HG03378 (cell line): ENCODE data around the gene SNED1.

Experiments used
- ATAC-seq: cut with Tn5 transposase; IDR thresholded peaks from one replicate; pipeline ENCODE4 v1.9.1; 2021; ENCODE audit warnings: mild to moderate bottlenecking, moderate library complexity; ENCODE audit not compliant: unreplicated experiment

The SNED1 gene

DNA sequence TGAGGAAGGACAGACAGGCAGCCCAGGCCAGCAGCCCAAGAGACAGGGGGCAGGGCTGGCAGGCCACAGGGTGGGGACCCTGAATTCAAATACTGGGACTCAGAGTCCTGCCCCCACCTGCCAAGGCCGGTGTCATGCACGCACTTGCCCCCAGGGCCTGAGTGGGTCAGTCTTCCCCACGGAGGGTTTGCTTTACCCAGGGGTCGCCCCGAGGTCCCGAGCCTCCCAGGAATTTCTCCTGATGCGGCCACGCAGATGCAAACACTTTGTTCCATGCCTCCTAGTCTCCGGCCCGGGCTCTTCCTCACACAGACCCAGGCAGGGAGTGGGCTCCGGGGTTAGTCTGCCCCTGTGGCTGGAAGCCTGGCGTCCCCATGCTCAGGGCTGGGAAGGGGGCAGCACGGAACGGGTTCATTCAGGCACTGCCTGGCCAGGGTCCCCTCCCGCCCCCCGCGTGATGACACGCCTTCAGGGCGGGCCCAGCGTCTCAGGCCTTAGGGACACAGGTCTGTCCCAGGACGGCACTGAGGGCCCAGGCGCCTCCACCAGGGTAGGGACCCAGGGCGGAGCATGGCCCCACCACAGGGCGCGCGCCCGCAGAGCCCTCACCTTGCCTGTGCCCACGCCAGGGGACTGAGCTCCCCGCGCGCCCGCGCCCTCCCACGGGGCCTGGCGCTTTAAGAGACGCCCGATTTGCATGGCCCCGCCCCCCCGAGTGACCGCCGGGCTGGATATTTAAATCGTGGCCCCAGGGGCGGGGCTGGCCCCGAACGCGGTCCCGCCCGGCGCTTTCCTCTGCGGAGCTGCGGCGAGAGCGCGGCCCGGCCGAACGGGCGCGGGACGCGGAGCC is at the start of gene SNED1:
TSS of gene SNED1 (plus strand) at position 763 of the 850 bp plus-strand sequence. CDS start 220 bp downstream, outside the sequence.
- no peak for ATAC-seq

DNA sequence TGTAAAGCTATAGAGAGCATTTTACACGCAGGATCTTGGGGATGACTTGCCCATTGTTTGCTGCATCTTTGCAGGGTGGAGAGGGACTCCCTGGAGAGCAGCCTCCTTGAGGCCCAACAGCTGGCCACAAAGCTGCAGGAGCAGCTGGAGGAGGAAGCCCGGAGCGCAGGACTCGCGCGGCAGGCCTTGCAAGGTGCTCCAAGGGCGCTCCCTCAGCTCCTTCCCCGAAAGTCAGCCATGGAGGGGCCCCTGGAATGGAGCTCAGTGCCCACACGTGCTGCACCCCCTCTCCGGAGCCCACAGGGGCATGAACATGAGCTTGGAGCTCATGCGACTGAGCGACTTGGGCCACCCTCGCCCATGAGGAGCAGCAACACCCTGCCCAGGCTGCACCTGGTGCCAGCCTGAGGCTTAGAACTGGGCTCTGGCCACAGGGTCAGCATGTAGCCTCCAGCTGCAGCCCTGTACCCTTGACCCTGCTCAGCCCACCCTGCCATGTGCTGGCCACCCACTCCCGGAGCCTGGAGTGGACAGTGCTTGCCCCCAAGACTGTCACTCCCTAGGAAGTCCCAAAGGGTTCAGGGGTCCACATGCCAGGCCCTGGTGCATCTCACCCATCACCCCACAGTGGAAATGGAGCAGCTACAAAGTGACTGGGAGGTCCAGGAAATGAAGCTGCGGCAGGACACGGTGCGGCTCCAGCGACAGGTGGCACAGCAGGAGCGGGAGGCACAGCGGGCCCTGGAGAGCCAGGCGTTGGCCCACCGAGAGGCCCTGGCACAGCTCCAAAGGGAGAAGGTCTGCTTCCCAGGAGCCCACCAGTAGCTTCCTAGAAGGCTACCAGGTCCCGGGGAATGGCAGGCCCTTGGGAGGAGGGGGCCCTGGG is 49.3 kb upstream of the SNED1 start:
- no peak for ATAC-seq

DNA sequence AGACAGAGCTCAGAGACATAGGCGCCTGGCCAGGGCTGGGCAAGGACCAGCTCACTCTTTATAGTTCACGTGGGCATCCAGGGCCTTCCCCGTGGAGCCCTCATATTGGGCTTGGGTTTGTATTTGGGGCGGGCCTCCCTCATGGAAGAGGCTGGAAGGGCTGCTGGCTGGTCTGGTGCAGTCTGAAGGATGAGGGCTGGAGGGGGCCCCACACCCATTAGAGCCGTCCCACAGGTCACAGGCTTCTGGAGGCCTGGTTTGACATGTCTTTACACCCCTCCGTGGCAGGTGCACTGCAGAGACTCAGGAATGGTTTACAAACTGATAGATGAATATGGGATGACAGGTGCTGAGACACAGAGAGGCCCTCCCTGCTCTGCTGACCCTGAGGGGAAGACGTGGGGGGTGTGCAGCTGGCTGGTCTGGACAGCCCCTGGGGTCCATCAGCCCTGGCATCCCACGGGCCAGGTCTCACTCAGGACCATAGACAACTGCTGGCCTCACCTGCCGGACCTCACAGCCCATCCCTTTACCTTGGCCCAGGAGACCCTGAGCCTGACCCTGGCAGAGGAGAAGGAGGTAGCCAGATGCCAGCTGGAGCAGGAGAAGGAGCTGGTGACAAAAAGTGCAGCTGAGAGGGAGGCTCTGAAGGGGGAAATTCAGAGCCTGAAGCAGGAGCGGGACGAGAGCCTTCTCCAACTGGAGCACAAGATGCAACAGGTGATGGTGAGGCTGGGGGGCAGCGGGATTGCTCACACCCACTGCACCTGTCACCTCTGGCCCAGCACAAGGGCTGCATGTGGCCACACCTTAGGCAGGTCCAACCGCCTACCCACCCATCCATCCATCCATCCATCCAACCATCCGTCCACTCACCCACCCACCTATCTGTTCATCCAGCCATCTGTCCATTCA is 48.4 kb upstream of the SNED1 start:
- ATAC-seq = no peak

DNA sequence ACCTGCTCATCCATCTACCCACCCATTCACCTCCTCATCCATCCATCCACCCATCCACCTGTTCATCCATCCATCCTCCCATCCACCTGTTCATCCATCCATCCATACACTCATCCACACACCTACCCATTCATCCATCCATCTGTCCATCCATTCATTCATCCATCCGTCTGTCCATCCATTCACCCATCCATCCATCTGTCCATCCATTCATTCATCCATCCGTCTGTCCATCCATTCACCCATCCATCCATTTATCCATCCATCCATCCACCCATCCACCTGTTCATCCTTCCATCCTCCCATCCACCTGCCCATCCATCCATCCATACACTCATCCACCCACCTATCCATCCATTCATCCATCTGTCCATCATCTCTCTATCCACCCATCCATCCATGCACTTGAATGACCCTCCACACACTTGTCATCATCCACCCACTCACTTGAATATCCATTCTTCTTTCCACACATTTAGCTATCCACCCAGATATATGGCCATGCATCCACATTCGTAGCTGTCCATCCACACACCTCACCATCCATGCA is 47.3 kb upstream of the SNED1 start:
- ATAC-seq = no peak

- no peak for ATAC-seq
Observed at GRCh38 chr2:240952496-240953246, 45.7 kb upstream of the SNED1 start.

DNA sequence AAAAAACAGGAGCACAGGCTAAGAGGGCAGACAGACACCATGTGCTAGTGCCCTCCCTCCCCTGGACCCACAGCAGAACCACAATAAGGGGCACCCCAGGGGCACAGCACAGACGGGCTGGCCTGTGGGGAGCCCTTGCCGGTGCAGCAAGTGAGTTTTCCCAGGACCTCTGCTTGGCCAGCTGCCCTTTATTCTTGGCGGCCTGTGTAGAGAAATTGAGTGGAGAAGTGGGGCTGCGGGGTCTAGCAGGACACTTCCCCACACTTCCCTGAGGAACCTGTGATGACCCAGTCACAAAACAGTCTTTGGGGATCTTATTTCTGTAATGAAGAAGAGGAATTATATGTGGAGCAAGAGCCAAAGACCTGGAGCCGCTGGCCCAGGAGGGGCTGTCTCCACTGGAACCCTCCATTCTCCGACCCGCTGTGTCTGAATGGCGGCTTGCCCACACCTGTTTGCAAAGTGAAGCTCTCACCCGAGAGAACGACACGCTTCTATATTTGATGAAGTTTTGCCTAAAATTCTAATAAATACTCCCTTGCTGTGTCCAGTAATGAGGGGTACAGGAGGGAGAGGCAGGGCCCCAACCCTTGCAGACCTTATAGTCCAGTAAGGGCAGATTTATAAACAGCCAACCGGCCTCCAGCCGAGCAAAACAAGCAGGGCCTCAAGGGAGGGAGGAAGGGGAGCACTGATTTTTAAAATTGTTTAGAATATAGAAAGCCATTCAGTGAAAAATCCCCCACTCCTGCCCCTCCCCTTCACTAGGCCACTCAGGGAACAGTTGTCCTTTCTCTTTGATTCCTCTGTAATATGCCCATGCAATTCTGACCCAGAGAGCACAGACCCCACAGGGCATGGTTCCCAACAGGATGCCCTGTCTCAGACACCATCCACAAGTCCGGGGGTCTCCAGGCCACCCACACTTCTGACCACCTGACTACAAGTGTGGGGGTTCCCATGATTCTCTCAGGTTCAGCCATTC is 44.7 kb upstream of the SNED1 start:
- ATAC-seq = no peak

GRCh38 chr2:240954436-240955305 is 43.7 kb upstream of the SNED1 start:
- no peak for ATAC-seq

DNA sequence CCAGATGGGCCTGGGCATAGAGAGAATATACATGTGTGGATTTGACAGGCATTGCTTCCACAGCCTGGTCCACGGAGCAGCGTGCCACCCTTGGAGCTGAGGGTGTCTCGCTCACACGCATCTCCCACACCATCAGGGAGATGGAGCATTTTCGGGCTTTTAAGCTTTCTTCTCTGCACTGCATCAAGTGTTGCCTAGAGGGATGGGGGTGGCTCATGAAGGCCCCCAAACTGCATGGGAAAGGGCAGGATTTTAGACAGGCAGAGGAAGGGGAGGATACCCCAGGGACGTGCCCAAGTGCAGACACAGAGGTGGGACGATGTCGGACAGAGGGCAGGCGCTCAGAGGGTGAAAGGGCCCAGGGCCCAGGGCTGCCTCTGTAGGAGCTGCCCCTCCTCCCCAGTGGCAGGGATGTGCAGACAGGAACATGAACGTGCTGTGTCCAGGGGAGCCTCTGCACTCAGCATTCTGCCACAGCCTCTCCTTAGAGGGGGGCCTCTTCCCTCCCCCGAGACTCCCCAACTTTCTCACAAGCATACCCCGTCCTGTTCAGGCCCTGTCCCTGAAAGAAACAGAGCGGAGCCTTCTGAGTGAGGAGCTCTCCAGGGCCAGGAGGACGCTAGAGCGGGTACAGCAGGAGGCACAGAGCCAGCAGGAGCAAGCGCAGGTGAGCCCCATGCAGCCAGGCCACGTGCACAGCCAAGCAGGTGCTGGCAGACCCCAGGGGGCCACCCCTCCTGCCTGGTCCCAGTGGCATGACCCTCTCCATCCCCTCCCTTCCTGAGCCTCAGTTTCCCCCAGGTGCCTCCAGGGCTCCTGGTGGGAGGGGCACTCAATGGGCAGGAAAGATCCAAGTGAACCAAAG is 42.9 kb upstream of the SNED1 start:
- no peak for ATAC-seq

DNA sequence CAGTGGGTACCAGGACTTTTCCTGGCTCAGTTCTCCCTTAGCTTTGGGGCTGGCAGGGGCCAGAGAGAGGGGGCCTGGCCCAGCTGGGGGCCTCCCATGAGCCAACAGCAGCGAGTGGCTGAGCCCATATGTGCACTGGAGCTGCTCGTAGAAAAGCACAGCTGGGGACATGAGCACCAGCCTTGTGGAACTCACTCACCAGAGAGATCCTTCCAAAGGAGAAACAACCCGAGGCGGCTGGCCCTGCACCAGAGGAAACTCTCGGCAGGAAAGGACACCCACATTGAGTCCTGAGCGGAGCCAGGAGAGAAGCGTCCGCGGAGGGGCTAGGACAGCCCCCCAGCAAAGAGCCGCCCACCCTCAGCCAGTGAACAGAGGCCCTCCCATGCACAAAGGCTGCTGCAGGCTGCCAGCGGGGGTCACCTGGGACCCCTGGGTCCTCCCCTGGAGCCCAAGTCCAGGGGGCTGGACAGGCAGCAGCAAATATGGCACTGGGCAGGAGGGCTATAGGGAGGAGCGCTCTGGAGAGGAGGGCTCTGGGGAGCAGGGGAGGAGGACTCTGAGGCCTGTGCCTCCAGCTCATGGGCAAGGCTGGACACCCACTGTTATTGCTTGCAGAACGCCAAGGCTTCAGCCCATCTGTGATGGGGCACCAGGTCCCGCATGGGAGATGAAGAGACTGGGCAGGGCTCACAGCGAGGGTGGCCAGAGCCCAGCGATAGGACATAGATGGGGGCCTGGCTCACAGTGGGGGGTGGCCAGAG is 42.1 kb upstream of the SNED1 start:
- no peak for ATAC-seq

- ATAC-seq = no peak
Observed at GRCh38 chr2:240956935-240957655, 41.3 kb upstream of the SNED1 start.

- ATAC-seq = no peak
Observed at GRCh38 chr2:240957656-240958365, 40.6 kb upstream of the SNED1 start.

DNA sequence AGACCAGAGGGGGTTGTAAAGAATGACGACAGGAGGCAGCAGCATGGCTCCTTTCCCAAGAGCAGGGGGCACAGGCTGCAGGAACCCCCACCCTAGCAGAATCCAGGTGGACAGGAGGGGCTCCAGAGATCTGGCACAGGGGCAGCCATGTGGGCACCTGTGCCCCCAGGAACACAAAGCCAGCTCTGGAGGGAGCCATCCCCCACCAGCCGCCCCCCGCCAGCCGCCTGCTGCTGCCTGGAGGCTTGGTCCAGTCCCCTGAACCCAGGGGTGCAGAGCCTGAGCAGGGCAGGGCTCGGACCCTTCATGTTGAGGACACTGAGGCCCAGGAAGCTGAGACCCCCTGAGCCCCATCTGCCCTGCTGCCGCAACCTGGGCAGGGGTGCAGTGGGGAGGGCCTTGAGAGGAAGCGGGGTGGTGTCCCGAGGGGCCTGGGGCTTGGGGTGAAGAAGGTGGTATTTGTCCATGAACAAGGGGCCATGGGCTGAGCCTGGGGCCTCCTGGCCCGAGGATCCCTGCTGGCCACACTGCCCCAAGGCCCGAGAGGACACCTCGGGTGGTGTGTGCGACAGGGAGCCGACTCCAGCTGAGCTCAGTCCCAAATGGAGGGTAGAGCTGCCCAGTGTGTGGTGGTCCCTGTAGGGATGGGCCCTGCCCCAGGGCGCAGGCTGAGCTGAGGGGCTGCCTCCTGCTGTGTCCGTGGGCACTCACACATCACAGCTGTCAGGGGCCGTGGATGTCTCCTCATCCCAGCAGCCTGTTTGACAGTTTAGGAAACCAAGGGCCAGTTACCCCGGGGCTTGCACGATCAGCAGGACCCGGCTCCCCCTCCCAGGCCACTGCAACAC is 39.8 kb upstream of the SNED1 start:
- ATAC-seq = no peak

DNA sequence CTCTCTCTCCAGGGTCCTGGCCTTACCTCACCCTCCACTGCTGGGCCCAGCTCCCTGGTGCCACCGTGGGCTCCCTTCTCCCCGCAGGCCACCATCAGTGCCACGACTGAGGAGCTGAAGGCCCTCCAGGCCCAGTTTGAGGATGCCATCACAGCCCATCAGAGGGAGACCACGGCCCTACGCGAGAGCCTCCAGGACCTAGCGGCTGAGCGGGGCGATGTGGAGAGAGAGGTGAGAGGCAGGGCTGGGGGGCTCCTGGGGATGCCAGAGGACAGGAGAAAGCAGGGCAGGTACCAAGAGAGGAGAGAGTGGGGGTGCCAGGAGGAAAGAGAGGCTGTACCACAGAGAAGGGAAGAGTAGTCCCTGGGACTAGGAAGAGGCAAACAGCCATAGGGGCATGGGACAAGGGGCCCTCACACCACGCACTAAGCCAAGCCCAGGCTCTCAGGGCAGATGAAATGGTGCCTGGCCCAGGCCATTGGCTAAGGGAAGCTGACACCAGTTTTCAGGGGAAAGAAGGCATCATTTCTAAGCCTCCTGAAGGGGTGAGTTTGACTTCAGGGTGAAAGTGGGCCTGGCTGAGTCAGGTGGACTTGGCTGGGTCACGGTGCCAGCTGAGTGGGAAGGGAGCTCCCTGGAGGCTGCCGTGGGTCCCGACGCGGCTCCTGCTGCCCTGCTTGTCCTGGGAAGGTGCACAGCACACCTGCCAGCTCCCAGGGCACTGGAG is 39.0 kb upstream of the SNED1 start:
- ATAC-seq = no peak
